ENCODE measurements around the gene CABP2. TPM values are rescaled to one million over a fixed set of nuclear protein-coding genes. Genes with fewer than 3 reads are reported as not detected.
"Not testable (repeated sequence)": the region's sequence is repeated elsewhere in the genome, so short reads cannot be mapped to it uniquely, and the experiment has no call there.

The CABP2 gene
- total RNA-seq, 4 donors from 2014 or later: not detected

- no peak for DNase-seq (ENCODE audit: low spot score in 2 of 2)
- TF ChIP-seq POLR2A (IDR thresholded peaks at IDR 0.05): no peak
- TF ChIP-seq CTCF (IDR thresholded peaks at IDR 0.05): no peak
- TF ChIP-seq EP300 (IDR thresholded peaks at IDR 0.05): no peak
- no peak overlapping the region for H3K4me3 ChIP-seq
- H3K27me3 ChIP-seq: no peaks in the 10 kb centered on the region
- no peaks in the 10 kb centered on the region for H3K9me3 ChIP-seq
- H3K27ac ChIP-seq: no peak overlapping the region
- no peaks in the 10 kb centered on the region for H3K4me1 ChIP-seq
- no peaks in the 10 kb centered on the region for H3K36me3 ChIP-seq
Measured at GRCh38 chr11:67551127-67551526, 27.9 kb upstream of the CABP2 start.

- H3K4me1 ChIP-seq: peaks cover 0 to 10% (median 3%) of the 10 kb centered on the region in 4 donors
- no peaks in the 10 kb centered on the region for H3K9me3 ChIP-seq
- no peaks in the 10 kb centered on the region for H3K36me3 ChIP-seq
- no peak for DNase-seq (ENCODE audit: low spot score in 2 of 2)
- TF ChIP-seq CTCF (IDR thresholded peaks at IDR 0.05) (no peak), POLR2A (IDR thresholded peaks at IDR 0.05) (no peak), EP300 (IDR thresholded peaks at IDR 0.05) (no peak)
- H3K27ac ChIP-seq: no peak overlapping the region
- H3K4me3 ChIP-seq: no peak overlapping the region
- 86 to 91% methylated on average over 9 of the region's 9 CpGs for WGBS, 2 donors
- H3K27me3 ChIP-seq: no peaks in the 10 kb centered on the region
Measured at GRCh38 chr11:67548555-67549110, 25.4 kb upstream of the CABP2 start.

GRCh38 chr11:67548112-67548511 lies 24.9 kb upstream of the CABP2 start:
- WGBS, 2 donors: 92 to 93% methylated on average over 4 of the region's 4 CpGs
- not testable (repeated sequence) for DNase-seq (ENCODE audit: low spot score in 2 of 2); H3K27ac ChIP-seq; H3K36me3 ChIP-seq; H3K9me3 ChIP-seq; H3K27me3 ChIP-seq; H3K4me1 ChIP-seq; H3K4me3 ChIP-seq

- TF ChIP-seq CTCF (IDR thresholded peaks at IDR 0.05): no peak
- no peak for DNase-seq (ENCODE audit: low spot score in 2 of 2)
- Histone ChIP-seq H3K4me3 (no peak overlapping the region), H3K36me3 (no peaks in the 10 kb centered on the region), H3K9me3 (no peaks in the 10 kb centered on the region), H3K27ac (peak overlapping the region in 2 of 4 donors; percentile 25 to 70), H3K4me1 (peaks cover 0 to 10% (median 3%) of the 10 kb centered on the region in 4 donors), H3K27me3 (no peaks in the 10 kb centered on the region)
- WGBS, 2 donors: 18 to 51% methylated on average over 8 of the region's 8 CpGs
Measured at GRCh38 chr11:67545280-67545679, 22.0 kb upstream of the CABP2 start.

GRCh38 chr11:67544616-67545242 lies 21.5 kb upstream of the CABP2 start:
- H3K4me3 ChIP-seq: no peak overlapping the region
- DNase-seq (ENCODE audit: low spot score in 2 of 2): no peak
- TF ChIP-seq CTCF (IDR thresholded peaks at IDR 0.05) (no peak), POLR2A (IDR thresholded peaks at IDR 0.05) (no peak), EP300 (IDR thresholded peaks at IDR 0.05) (no peak)
- H3K4me1 ChIP-seq: peaks cover 0 to 10% (median 3%) of the 10 kb centered on the region in 4 donors
- H3K27me3 ChIP-seq: no peaks in the 10 kb centered on the region
- no peaks in the 10 kb centered on the region for H3K9me3 ChIP-seq
- H3K27ac ChIP-seq: peak overlapping the region in 2 of 4 donors; percentile 52 to 70
- no peaks in the 10 kb centered on the region for H3K36me3 ChIP-seq
- WGBS, 2 donors: 44 to 48% methylated on average over 10 of the region's 10 CpGs

Data from tibial nerve (tissue), 4 donors.